ENCODE measurements around the gene PTPN4. TPM values are rescaled to one million over a fixed set of nuclear protein-coding genes. Genes with fewer than 3 reads are reported as not detected.

The PTPN4 gene
- total and polyA plus RNA-seq, 2 donors (not counting 3 experiments of a cell fraction or from before 2014, with no cell fraction given) = 6.8 to 29.6 TPM

GRCh38 chr2:119753041-119753929 lies 6.4 kb upstream of the PTPN4 start:
- ChIA-PET CTCF (interaction anchor here (0.6 to 5.1 kb wide), 24 partner anchors 9 to 927 kb away, joined by 3 to 186 read pairs (median 3); partner anchors contain the start of gene RALB), POLR2A (no interaction called here)
- Histone ChIP-seq H3K27ac (ENCODE audit: insufficient read depth, low read depth, low read length) (no peak overlapping the region), H4K20me1 (replicated peaks; ENCODE audit: control insufficient read depth, extremely low read depth, insufficient read depth, low read length) (no peaks in the 10 kb centered on the region), H3K27me3 (ENCODE audit: control insufficient read depth in 2 of 2, insufficient read depth in 2 of 2, low read length in 2 of 2) (no peaks in the 10 kb centered on the region), H3K4me2 (ENCODE audit: insufficient read depth, low read length) (no peak overlapping the region), H3K9me3 (replicated peaks; ENCODE audit: control insufficient read depth, insufficient read depth, low read length) (no peaks in the 10 kb centered on the region), H3K9me1 (replicated peaks; ENCODE audit: control insufficient read depth, extremely low read depth, insufficient read depth, low read length) (no peaks in the 10 kb centered on the region), H3K4me1 (ENCODE audit: control insufficient read depth, extremely low read depth, insufficient read depth, low read length) (peaks cover 14% of the 10 kb centered on the region), H3K9ac (replicated peaks; ENCODE audit: extremely low read depth, insufficient read depth, low read length) (no peak overlapping the region), H2AFZ (ENCODE audit: low read depth, low read length) (peak overlapping the region; percentile 44), H3K4me3 (replicated peaks in 1 of 3; ENCODE audit: insufficient read depth in 1 of 3, low read depth in 1 of 3, low read length in 3 of 3) (no peak overlapping the region), H3K79me2 (ENCODE audit: control insufficient read depth, insufficient read depth, low read length) (no peaks in the 10 kb centered on the region), H3K36me3 (ENCODE audit: control insufficient read depth in 2 of 2, extremely low read depth in 1 of 2, insufficient read depth in 2 of 2, low read length in 2 of 2) (no peaks in the 10 kb centered on the region)
- dilution Hi-C loops (cut with MboI; ENCODE audit: extremely low pct_ligation_motif_present, low sequenced_read_pairs) = no loop called here
- TF ChIP-seq POLR2AphosphoS5 (IDR thresholded peaks at IDR 0.05; ENCODE audit: insufficient read depth, low read depth, low read length) (no peak), JUN (IDR thresholded peaks at IDR 0.05; ENCODE audit: borderline replicate concordance, insufficient read depth, insufficient read length, low read depth) (no peak), MYC (IDR thresholded peaks at IDR 0.05; ENCODE audit: low read depth, low read length) (no peak)
- TF ChIP-seq, protein P1, sequence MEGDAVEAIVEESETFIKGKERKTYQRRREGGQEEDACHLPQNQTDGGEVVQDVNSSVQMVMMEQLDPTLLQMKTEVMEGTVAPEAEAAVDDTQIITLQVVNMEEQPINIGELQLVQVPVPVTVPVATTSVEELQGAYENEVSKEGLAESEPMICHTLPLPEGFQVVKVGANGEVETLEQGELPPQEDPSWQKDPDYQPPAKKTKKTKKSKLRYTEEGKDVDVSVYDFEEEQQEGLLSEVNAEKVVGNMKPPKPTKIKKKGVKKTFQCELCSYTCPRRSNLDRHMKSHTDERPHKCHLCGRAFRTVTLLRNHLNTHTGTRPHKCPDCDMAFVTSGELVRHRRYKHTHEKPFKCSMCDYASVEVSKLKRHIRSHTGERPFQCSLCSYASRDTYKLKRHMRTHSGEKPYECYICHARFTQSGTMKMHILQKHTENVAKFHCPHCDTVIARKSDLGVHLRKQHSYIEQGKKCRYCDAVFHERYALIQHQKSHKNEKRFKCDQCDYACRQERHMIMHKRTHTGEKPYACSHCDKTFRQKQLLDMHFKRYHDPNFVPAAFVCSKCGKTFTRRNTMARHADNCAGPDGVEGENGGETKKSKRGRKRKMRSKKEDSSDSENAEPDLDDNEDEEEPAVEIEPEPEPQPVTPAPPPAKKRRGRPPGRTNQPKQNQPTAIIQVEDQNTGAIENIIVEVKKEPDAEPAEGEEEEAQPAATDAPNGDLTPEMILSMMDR (IDR thresholded peaks at IDR 0.05; ENCODE audit: extremely low read depth in 1 of 2, insufficient read depth in 1 of 2, low read depth in 1 of 2, low read length in 2 of 2) = peak; percentile 67 to 68
- peak; percentile 65 for DNase-seq (ENCODE audit: low read depth, low spot score)
- BruUV-seq (replicated peaks) = no TSS peak
- intact Hi-C loops (cut with micrococcal nuclease) = loop anchor here (1.0 kb wide), 4 partner anchors 51 to 422 kb away; no protein-coding TSS in a partner anchor
- FAIRE-seq = peak; percentile 80
